GM23338 (cell line): ENCODE results near the gene TMEM98. TPM values are rescaled to one million over a fixed set of nuclear protein-coding genes. Genes with fewer than 3 reads are reported as not detected.

Source experiments
- ATAC-seq: fragments of 200-7000 bp; cut with Tn5 transposase; 3 replicates; pipeline ENCODE4 v1.9.1; 2020
- DNase-seq: peaks from one replicate; pipeline ENCODE4 v3.0.0-alpha.2; 2015; ENCODE audit warnings: low spot score
- H2AFZ ChIP-seq: fragments of 200-600 bp; sonication (generic); 2 replicates; pipeline ENCODE4 v1.8.0; 2016; ENCODE audit warnings: antibody characterized with exemption, mild to moderate bottlenecking, moderate library complexity
- H3F3A ChIP-seq: fragments of 200-600 bp; sonication (generic); replicated peaks from 2 replicates; pipeline ENCODE4 v1.8.0; 2017; ENCODE audit warnings: antibody characterized with exemption, mixed run types, low read depth
- H3K27ac ChIP-seq: fragments of 200-600 bp; sonication (generic); 2 replicates; pipeline ENCODE4 v1.6.1; 2016; ENCODE audit warnings: low read depth
- H3K27me3 ChIP-seq: fragments of 200-600 bp; sonication (generic); 2 replicates; pipeline ENCODE4 v1.8.0; 2016; ENCODE audit warnings: mild to moderate bottlenecking, mixed run types, moderate library complexity; ENCODE audit not compliant: insufficient read depth
- H3K36me3 ChIP-seq: fragments of 200-600 bp; sonication (generic); 2 replicates; pipeline ENCODE4 v1.8.0; 2016; ENCODE audit warnings: mild to moderate bottlenecking; ENCODE audit not compliant: insufficient read depth
- H3K4me1 ChIP-seq: fragments of 200-600 bp; sonication (generic); 2 replicates; pipeline ENCODE4 v1.8.0; 2016; ENCODE audit warnings: mild to moderate bottlenecking, moderate library complexity; ENCODE audit not compliant: insufficient read depth
- H3K4me2 ChIP-seq: fragments of 200-600 bp; sonication (generic); 2 replicates; pipeline ENCODE4 v1.7.1; 2017; ENCODE audit warnings: mixed run types
- H3K4me3 ChIP-seq: fragments of 200-600 bp; sonication (generic); 2 replicates; pipeline ENCODE4 v1.6.1; 2016; ENCODE audit warnings: mixed run types
- H3K79me2 ChIP-seq: fragments of 200-600 bp; sonication (generic); replicated peaks from 2 replicates; pipeline ENCODE4 v1.8.0; 2017; ENCODE audit warnings: mild to moderate bottlenecking; ENCODE audit not compliant: insufficient read depth
- H3K9me2 ChIP-seq: fragments of 200-600 bp; sonication (generic); 2 replicates; pipeline ENCODE4 v1.8.0; 2017; ENCODE audit not compliant: insufficient read depth
- H4K20me1 ChIP-seq: fragments of 200-600 bp; sonication (generic); replicated peaks from 2 replicates; pipeline ENCODE4 v1.8.0; 2017; ENCODE audit warnings: mild to moderate bottlenecking; ENCODE audit not compliant: insufficient read depth
- H3K27ac Mint-ChIP-seq: 2 replicates; pipeline ENCODE4 v1.8.0; 2020; ENCODE audit warnings: inconsistent platforms, mild to moderate bottlenecking, moderate library complexity, mixed read lengths
- H3K27me3 Mint-ChIP-seq: 3 replicates; pipeline ENCODE4 v1.8.0; 2022; ENCODE audit warnings: low read depth, mild to moderate bottlenecking, moderate library complexity, mixed read lengths, inconsistent platforms; ENCODE audit not compliant: insufficient read depth, poor library complexity
- H3K36me3 Mint-ChIP-seq: 3 replicates; pipeline ENCODE4 v1.8.0; 2021; ENCODE audit warnings: low read depth, mild to moderate bottlenecking, inconsistent platforms, moderate library complexity, mixed read lengths
- H3K4me1 Mint-ChIP-seq: 3 replicates; pipeline ENCODE4 v1.8.0; 2020; ENCODE audit warnings: mild to moderate bottlenecking, inconsistent platforms, mixed read lengths
- H3K4me3 Mint-ChIP-seq: 3 replicates; pipeline ENCODE4 v1.8.0; 2021; ENCODE audit warnings: moderate library complexity, mild to moderate bottlenecking, inconsistent platforms, mixed read lengths
- H3K9me3 Mint-ChIP-seq: 3 replicates; pipeline ENCODE4 v1.8.0; 2020; ENCODE audit warnings: moderate library complexity, mild to moderate bottlenecking, inconsistent platforms, mixed read lengths
- EZH2 ChIP-seq: fragments of 200-600 bp; sonication (generic); IDR thresholded peaks from one replicate; pipeline ENCODE4 v1.8.0; 2017; ENCODE audit warnings: antibody characterized with exemption, mild to moderate bottlenecking, low read depth; ENCODE audit not compliant: unreplicated experiment
- EZH2phosphoT487 ChIP-seq: fragments of 200-600 bp; sonication (generic); IDR thresholded peaks from one replicate; pipeline ENCODE4 v1.8.1; 2018; ENCODE audit warnings: antibody characterized with exemption; ENCODE audit not compliant: unreplicated experiment
- NANOG ChIP-seq: IDR thresholded peaks from 2 replicates; pipeline ENCODE4 v1.6.1; 2016; ENCODE audit warnings: antibody characterized with exemption, borderline replicate concordance
- STAT1 ChIP-seq: IDR thresholded peaks from one replicate; pipeline ENCODE4 v1.6.1; 2016; ENCODE audit warnings: antibody characterized with exemption; ENCODE audit not compliant: unreplicated experiment
- ZNF114 ChIP-seq: fragments of 250-450 bp; sonication (Bioruptor Pico); IDR thresholded peaks from 2 replicates; pipeline ENCODE4 v1.5.0; 2020; ENCODE audit warnings: mild to moderate bottlenecking, moderate library complexity
- ZNF331 ChIP-seq: fragments of 250-450 bp; sonication (Bioruptor Pico); IDR thresholded peaks from 2 replicates; pipeline ENCODE4 v1.5.0; 2020; ENCODE audit warnings: low read depth, mild to moderate bottlenecking, moderate library complexity
- polyA plus RNA-seq: library from polyadenylated mRNA; unstranded; fragments of >200 nt; fragmentation: Nextera tagmentation; extraction: Ambion mirVana; gene quantifications from 2 replicates; pipeline ENCODE4 v1.2.1, GENCODE V29; 2016
- total RNA-seq: library from RNA; depleted of rRNA; stranded (reverse); fragments of >200 nt; shearing (Covaris generic); gene quantifications from 2 replicates; pipeline ENCODE4 v1.2.3, GENCODE V29; 2014
- TF ChIP-seq, protein P1 (sequence below): IDR thresholded peaks from one replicate; pipeline ENCODE4 v1.6.1; 2018; ENCODE audit warnings: antibody characterized with exemption; ENCODE audit not compliant: unreplicated experiment
- TF ChIP-seq, protein P2 (sequence below): fragments of 250-450 bp; sonication (Bioruptor Pico); IDR thresholded peaks from 2 replicates; pipeline ENCODE4 v1.5.0; 2020; ENCODE audit warnings: mild to moderate bottlenecking, moderate library complexity

TMEM98 gene
- total and polyA plus RNA-seq, 2 experiments from 2014 or later: 60.4 to 94.8 TPM

DNA sequence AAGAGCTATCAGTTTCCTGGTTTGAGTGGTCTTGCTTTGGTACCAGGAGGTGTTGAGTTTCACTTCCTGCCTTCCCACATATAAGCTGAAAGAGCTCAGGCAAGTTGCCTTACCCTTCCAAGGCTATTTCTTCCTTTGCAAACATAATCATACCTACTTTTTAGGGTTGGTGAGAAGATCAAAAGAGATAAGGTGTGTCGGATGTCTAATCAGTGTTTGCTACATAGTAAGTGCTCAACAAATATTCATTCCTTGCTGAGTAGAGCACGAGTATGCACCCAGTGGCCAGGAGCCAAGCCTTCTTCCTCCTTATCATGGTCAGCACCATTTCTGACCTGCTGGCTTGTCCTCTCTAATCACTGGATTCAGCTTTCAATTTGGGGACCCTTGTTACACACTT, 12.7 kb upstream of the TMEM98 start (continued):
- TF ChIP-seq, protein P1, sequence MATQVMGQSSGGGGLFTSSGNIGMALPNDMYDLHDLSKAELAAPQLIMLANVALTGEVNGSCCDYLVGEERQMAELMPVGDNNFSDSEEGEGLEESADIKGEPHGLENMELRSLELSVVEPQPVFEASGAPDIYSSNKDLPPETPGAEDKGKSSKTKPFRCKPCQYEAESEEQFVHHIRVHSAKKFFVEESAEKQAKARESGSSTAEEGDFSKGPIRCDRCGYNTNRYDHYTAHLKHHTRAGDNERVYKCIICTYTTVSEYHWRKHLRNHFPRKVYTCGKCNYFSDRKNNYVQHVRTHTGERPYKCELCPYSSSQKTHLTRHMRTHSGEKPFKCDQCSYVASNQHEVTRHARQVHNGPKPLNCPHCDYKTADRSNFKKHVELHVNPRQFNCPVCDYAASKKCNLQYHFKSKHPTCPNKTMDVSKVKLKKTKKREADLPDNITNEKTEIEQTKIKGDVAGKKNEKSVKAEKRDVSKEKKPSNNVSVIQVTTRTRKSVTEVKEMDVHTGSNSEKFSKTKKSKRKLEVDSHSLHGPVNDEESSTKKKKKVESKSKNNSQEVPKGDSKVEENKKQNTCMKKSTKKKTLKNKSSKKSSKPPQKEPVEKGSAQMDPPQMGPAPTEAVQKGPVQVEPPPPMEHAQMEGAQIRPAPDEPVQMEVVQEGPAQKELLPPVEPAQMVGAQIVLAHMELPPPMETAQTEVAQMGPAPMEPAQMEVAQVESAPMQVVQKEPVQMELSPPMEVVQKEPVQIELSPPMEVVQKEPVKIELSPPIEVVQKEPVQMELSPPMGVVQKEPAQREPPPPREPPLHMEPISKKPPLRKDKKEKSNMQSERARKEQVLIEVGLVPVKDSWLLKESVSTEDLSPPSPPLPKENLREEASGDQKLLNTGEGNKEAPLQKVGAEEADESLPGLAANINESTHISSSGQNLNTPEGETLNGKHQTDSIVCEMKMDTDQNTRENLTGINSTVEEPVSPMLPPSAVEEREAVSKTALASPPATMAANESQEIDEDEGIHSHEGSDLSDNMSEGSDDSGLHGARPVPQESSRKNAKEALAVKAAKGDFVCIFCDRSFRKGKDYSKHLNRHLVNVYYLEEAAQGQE: no peak
- no peak for TF ChIP-seq EZH2phosphoT487
- no peak for TF ChIP-seq ZNF331 (CRISPR knock-in tag)
- no peak for TF ChIP-seq STAT1
- TF ChIP-seq EZH2: no peak
- no peak for TF ChIP-seq NANOG

DNA sequence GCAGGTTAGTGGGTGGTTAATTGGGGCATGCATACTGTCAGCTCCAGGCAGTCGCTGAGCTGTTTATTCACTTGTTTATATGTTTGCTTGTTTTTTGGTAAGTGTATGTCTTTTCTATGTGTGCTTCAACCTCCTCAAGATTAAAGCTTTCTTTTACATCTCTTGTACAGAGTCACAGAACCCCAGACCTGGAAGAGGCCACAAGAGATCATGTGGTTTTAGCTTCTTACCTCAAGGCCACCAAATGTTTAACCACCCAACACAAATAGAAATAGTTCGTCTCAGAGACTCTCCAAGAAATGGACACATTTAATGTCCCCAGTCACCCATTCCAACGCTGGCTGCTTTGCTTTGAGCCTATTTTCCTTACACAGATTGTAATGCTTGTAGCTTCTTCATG, 11.8 kb upstream of the TMEM98 start:
- Histone ChIP-seq H3K27ac (no peak overlapping the region), H2AFZ (no peak overlapping the region), H3K79me2 (no peaks in the 10 kb centered on the region), H3K9me2 (no peaks in the 10 kb centered on the region), H4K20me1 (no peaks in the 10 kb centered on the region), H3K4me2 (no peak overlapping the region), H3K36me3 (no peaks in the 10 kb centered on the region), H3K27me3 (no peaks in the 10 kb centered on the region), H3K4me1 (peaks cover 14% of the 10 kb centered on the region), H3K4me3 (no peak overlapping the region), H3F3A (0 out of 2 replicates have a peak, but pooled peaks cover 3% of the 10 kb centered on the region)
- ATAC-seq (no peak), DNase-seq (no peak)
- Mint-ChIP-seq H3K36me3 (peaks cover 3% of the 10 kb centered on the region; the same call in 1 of the 3 replicates), H3K4me1 (peaks cover 21% of the 10 kb centered on the region), H3K27me3 (peaks cover 7% of the 10 kb centered on the region), H3K4me3 (no peak overlapping the region), H3K27ac (no peak overlapping the region), H3K9me3 (peaks cover 10% of the 10 kb centered on the region)
- TF ChIP-seq STAT1 (no peak), ZNF331 (CRISPR knock-in tag) (no peak), ZNF114 (no peak), EZH2phosphoT487 (no peak), EZH2 (no peak)
- TF ChIP-seq, protein P1: no peak
- TF ChIP-seq, protein P2, sequence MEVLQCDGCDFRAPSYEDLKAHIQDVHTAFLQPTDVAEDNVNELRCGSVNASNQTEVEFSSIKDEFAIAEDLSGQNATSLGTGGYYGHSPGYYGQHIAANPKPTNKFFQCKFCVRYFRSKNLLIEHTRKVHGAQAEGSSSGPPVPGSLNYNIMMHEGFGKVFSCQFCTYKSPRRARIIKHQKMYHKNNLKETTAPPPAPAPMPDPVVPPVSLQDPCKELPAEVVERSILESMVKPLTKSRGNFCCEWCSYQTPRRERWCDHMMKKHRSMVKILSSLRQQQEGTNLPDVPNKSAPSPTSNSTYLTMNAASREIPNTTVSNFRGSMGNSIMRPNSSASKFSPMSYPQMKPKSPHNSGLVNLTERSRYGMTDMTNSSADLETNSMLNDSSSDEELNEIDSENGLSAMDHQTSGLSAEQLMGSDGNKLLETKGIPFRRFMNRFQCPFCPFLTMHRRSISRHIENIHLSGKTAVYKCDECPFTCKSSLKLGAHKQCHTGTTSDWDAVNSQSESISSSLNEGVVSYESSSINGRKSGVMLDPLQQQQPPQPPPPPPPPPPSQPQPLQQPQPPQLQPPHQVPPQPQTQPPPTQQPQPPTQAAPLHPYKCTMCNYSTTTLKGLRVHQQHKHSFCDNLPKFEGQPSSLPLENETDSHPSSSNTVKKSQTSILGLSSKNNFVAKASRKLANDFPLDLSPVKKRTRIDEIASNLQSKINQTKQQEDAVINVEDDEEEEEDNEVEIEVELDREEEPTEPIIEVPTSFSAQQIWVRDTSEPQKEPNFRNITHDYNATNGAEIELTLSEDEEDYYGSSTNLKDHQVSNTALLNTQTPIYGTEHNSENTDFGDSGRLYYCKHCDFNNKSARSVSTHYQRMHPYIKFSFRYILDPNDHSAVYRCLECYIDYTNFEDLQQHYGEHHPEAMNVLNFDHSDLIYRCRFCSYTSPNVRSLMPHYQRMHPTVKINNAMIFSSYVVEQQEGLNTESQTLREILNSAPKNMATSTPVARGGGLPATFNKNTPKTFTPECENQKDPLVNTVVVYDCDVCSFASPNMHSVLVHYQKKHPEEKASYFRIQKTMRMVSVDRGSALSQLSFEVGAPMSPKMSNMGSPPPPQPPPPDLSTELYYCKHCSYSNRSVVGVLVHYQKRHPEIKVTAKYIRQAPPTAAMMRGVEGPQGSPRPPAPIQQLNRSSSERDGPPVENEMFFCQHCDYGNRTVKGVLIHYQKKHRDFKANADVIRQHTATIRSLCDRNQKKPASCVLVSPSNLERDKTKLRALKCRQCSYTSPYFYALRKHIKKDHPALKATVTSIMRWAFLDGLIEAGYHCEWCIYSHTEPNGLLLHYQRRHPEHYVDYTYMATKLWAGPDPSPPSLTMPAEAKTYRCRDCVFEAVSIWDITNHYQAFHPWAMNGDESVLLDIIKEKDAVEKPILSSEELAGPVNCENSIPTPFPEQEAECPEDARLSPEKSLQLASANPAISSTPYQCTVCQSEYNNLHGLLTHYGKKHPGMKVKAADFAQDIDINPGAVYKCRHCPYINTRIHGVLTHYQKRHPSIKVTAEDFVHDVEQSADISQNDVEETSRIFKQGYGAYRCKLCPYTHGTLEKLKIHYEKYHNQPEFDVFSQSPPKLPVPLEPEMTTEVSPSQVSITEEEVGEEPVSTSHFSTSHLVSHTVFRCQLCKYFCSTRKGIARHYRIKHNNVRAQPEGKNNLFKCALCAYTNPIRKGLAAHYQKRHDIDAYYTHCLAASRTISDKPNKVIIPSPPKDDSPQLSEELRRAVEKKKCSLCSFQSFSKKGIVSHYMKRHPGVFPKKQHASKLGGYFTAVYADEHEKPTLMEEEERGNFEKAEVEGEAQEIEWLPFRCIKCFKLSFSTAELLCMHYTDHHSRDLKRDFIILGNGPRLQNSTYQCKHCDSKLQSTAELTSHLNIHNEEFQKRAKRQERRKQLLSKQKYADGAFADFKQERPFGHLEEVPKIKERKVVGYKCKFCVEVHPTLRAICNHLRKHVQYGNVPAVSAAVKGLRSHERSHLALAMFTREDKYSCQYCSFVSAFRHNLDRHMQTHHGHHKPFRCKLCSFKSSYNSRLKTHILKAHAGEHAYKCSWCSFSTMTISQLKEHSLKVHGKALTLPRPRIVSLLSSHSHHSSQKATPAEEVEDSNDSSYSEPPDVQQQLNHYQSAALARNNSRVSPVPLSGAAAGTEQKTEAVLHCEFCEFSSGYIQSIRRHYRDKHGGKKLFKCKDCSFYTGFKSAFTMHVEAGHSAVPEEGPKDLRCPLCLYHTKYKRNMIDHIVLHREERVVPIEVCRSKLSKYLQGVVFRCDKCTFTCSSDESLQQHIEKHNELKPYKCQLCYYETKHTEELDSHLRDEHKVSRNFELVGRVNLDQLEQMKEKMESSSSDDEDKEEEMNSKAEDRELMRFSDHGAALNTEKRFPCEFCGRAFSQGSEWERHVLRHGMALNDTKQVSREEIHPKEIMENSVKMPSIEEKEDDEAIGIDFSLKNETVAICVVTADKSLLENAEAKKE (CRISPR knock-in tag): no peak
